GM12892 (cell line): Measurements from ENCODE around the gene MOB3B.

ENCODE experiments used
- POLR2A ChIP-seq: IDR thresholded peaks from 2 replicates; pipeline ENCODE4 v1.6.1; 2011; ENCODE audit warnings: low read depth, low read length, control low read depth
- POLR2AphosphoS5 ChIP-seq: IDR thresholded peaks from 2 replicates; pipeline ENCODE4 v1.6.1; 2011; ENCODE audit warnings: low read depth, low read length, control low read depth

GRCh38 chr9:27542508-27542907 lies 12.9 kb upstream of the MOB3B start:
- no peak for TF ChIP-seq POLR2A
- TF ChIP-seq POLR2AphosphoS5: no peak
